ENCODE results near the gene AGTPBP1. TPM values are rescaled to one million over a fixed set of nuclear protein-coding genes. Genes with fewer than 3 reads are reported as not detected.

Gene AGTPBP1
- total RNA-seq, 4 donors from 2014 or later = 16.9 to 35.2 (median 20.5) TPM

- TF ChIP-seq EP300 (IDR thresholded peaks at IDR 0.05) (no peak), CTCF (IDR thresholded peaks at IDR 0.05) (no peak), POLR2A (IDR thresholded peaks at IDR 0.05) (no peak)
- no peaks in the 10 kb centered on the region for H3K27me3 ChIP-seq
- H3K27ac ChIP-seq = no peak overlapping the region
- DNase-seq (ENCODE audit: low spot score in 2 of 2) = no peak
- H3K36me3 ChIP-seq = no peaks in the 10 kb centered on the region
- no peaks in the 10 kb centered on the region for H3K4me1 ChIP-seq
- no peak overlapping the region for H3K4me3 ChIP-seq
- WGBS, 2 donors = 90 to 100% methylated on average over 1 of the region's 1 CpG
- H3K9me3 ChIP-seq = no peaks in the 10 kb centered on the region
These were observed 198.6 kb downstream of the AGTPBP1 start for GRCh38 chr9:85543196-85543595.

- Histone ChIP-seq H3K27me3 (no peaks in the 10 kb centered on the region), H3K4me3 (no peak overlapping the region), H3K27ac (no peak overlapping the region), H3K9me3 (no peaks in the 10 kb centered on the region), H3K4me1 (no peaks in the 10 kb centered on the region), H3K36me3 (no peaks in the 10 kb centered on the region)
- no peak for DNase-seq (ENCODE audit: low spot score in 2 of 2)
- TF ChIP-seq EP300 (IDR thresholded peaks at IDR 0.05) = no peak
- no peak for TF ChIP-seq CTCF (IDR thresholded peaks at IDR 0.05)
- no peak for TF ChIP-seq POLR2A (IDR thresholded peaks at IDR 0.05)
- WGBS, 2 donors = 33 to 45% methylated on average over 4 of the region's 4 CpGs
These were observed 199.9 kb downstream of the AGTPBP1 start for GRCh38 chr9:85541876-85542275.

GRCh38 chr9:85536514-85536913, 205.2 kb downstream of the AGTPBP1 start:
- Histone ChIP-seq H3K4me3 (no peak overlapping the region), H3K36me3 (no peaks in the 10 kb centered on the region), H3K9me3 (peaks cover 0 to 2% (median 0%) of the 10 kb centered on the region in 4 donors), H3K27me3 (no peaks in the 10 kb centered on the region), H3K27ac (no peak overlapping the region), H3K4me1 (no peaks in the 10 kb centered on the region)
- TF ChIP-seq POLR2A (IDR thresholded peaks at IDR 0.05) (no peak), EP300 (IDR thresholded peaks at IDR 0.05) (no peak), CTCF (IDR thresholded peaks at IDR 0.05) (no peak)
- DNase-seq (ENCODE audit: low spot score in 2 of 2) = no peak
- WGBS, 2 donors = 86 to 87% methylated on average over 6 of the region's 6 CpGs

GRCh38 chr9:85536076-85536475, 205.7 kb downstream of the AGTPBP1 start:
- Histone ChIP-seq H3K27ac (peak overlapping the region in 1 of 4 donors; percentile 22), H3K9me3 (peaks cover 0 to 2% (median 0%) of the 10 kb centered on the region in 4 donors), H3K4me1 (no peaks in the 10 kb centered on the region), H3K36me3 (no peaks in the 10 kb centered on the region), H3K4me3 (no peak overlapping the region), H3K27me3 (no peaks in the 10 kb centered on the region)
- WGBS, 2 donors = 60 to 66% methylated on average over 2 of the region's 2 CpGs
- TF ChIP-seq POLR2A (IDR thresholded peaks at IDR 0.05) = no peak
- peak in 1 of 2 donors; percentile 21 for TF ChIP-seq EP300 (IDR thresholded peaks at IDR 0.05)
- TF ChIP-seq CTCF (IDR thresholded peaks at IDR 0.05) = no peak
- no peak for DNase-seq (ENCODE audit: low spot score in 2 of 2)

GRCh38 chr9:85534340-85534739, 207.4 kb downstream of the AGTPBP1 start:
- Histone ChIP-seq H3K27me3 (no peaks in the 10 kb centered on the region), H3K4me1 (no peaks in the 10 kb centered on the region), H3K9me3 (peaks cover 0 to 2% (median 0%) of the 10 kb centered on the region in 4 donors), H3K4me3 (no peak overlapping the region), H3K36me3 (no peaks in the 10 kb centered on the region), H3K27ac (no peak overlapping the region)
- TF ChIP-seq POLR2A (IDR thresholded peaks at IDR 0.05) (no peak), EP300 (IDR thresholded peaks at IDR 0.05) (no peak), CTCF (IDR thresholded peaks at IDR 0.05) (no peak)
- DNase-seq (ENCODE audit: low spot score in 2 of 2) = no peak
- WGBS, 2 donors = 83 to 85% methylated on average over 8 of the region's 8 CpGs
